NCI-H1417 (cell line): ENCODE measurements around the gene SORBS1.

Source experiments
- DNase-seq, 3 experiments: peaks; one replicate each; lab custom pipeline; 2025; lab: John Stamatoyannopoulos, UW

SORBS1 gene

GRCh38 chr10:95314192-95314918, 246.8 kb downstream of the SORBS1 start:
- DNase-seq = peak in 2 of 3 experiments; percentile 22 to 67

DNA sequence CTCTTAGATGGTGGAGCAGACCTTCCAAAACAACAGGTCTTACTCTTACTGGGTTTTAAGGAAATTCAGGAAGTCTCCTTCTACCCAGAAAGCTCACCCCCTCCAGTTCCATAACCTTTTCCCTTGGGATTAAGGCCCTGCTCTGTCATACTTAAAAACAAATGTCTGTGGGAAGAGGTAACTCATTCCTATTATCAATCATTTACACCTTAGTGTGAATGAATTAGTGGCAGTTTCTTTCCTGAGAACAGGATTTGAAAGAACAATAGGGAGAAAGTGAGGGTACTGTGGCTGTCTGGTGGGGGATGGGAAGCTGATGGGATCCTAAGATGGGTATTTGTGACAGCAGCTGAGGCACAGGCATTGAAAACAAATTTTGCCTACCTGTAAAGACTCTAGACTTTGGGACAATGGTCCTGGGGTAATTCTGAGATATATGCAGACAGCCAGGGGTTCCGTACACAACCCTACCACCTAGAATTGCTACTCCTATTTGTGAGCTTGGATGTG, 248.1 kb downstream of the SORBS1 start:
- no peak for DNase-seq

DNA sequence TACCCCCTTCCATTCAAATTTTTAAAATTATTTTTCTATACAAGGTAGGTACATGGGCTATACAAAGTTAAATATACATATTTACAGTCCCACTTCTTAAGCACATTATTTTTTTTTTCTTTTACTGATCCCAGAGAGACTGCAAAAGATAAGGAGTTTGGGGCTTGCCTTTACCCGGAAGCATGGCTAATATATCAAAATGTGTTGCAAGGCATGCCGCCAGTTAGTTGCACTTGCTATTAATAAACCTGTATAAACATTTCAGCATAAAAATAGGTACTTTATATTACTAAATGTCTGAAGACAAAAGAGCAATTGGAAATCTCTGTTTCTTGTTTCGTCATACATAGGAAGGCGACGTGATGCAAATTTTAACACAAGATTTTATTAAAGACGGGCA, 248.9 kb downstream of the SORBS1 start:
- no peak for DNase-seq

GRCh38 chr10:95309958-95310357, 251.2 kb downstream of the SORBS1 start:
- DNase-seq = no peak

GRCh38 chr10:95308389-95309302, 252.5 kb downstream of the SORBS1 start:
- DNase-seq = no peak

GRCh38 chr10:95306851-95307250, 254.3 kb downstream of the SORBS1 start:
- no peak for DNase-seq

- DNase-seq = no peak
Observed at GRCh38 chr10:95306318-95306650, 254.9 kb downstream of the SORBS1 start.

DNA sequence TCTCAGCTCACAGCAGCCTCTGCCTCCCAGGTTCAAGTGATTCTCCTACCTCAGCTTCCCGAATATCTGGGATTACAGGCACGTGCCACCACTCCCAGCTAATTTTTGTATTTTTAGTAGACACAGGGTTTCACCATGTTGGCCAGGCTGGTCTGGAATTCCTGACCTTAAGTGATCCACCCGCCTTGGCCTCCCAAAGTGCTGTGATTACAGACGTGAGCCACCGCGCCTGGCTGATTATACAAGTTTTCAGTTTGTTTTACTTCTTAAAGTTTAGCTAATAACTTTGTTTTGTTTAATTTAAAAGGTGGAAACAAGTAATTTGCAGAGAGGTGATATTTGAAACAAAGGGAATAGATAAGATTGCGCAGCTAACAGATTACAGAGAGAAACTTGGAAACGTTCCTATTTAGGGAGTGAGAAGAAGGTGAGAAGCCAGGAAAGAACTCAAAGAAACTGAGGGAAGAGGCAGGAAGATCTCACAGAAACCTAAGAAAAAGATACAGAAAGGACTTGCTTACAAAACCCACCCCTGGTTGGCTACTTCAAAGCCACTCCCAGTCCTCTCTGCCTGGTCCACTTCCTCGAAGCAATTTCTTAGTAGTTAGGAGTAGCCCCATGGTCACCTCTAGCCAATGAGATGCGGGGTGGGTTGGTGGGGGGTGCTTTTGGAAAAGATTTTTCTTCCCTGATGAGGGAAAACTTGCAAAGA, 255.4 kb downstream of the SORBS1 start:
- no peak for DNase-seq

DNA sequence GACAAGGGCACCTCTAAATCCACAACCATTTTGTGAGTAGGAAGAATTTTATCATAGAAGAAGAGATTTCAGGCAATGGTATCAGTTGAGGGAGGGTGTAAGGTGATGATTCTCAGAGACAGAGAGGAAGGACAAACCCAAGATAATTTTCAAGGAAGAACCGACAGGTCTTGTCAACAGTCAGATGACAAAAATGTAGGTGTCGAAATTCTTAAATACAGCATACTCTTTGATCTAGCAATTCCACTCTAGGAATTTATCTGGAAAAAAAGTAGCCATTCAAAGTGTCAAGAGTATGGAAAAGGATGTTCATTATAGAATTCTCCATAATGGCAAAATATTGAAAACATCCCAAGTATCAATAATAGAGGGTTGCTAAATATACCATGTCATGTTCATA, 256.2 kb downstream of the SORBS1 start:
- no peak for DNase-seq

- DNase-seq = no peak
Observed at GRCh38 chr10:95304463-95304862, 256.7 kb downstream of the SORBS1 start.

GRCh38 chr10:95303950-95304349, 257.2 kb downstream of the SORBS1 start:
- DNase-seq = no peak

- DNase-seq = no peak
Observed at GRCh38 chr10:95303535-95303934, 257.6 kb downstream of the SORBS1 start.

DNA sequence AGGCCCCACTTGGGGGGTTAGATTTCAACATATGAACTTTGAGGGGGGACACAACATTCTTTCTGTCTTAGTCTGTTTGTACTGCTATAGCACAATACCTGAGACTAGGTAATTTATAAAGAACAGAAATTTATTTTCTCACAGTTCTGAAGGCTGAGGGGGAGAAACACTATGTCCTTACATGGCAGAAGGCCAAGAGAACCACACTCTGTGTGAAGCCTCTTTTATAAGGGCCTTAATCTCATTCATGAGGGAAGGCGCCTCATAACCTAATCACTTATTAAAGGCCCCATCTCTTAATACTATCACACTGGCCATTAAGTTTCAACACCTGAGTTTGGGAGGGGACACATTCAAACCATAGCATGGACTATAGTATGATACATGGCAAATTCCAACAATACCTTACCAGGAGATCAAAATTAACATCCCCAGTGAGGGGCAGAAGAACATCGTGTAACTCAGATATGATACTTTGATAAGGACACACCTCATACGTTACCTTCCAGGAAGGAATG, 261.1 kb downstream of the SORBS1 start:
- no peak for DNase-seq

DNA sequence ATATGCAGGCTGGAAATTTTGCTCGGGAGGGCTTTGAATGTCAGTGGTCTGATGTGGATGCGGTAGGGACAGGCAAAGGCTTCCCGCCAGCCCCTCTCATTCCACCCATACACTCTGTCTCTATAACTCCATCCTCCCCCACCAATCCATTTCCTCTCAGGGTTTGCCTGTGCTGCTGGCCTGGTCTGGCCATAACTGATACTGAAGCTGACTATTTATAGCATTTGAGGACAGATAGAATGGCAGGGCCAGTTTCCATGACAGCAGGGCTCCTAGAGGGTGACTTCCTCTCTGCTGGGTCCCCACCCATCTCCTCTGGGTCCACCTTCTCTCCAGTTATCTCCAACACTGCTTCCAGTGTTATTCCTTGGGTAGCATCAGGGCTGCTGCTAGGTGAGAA, 263.8 kb downstream of the SORBS1 start:
- DNase-seq = peak in 1 of 3 experiments; percentile 8

DNA sequence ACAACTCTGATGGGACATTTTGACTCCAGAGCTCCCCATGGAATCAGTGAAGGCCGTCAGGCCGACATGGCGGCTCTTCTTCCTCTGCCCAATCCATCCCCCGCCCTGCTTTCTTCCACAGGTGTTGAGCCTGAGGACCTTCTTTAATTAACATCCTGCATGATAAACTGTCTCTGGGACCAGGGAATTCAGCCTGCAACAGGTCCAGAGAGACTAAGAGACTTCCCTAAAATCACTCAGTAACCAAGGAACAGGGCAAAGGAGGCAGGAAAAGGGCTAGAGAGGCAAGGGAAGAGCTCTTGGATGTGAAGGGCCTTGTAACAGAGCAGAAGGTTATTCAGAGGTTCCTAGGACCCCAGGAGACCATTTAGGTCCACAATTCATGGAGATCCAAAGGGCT, 264.4 kb downstream of the SORBS1 start:
- no peak for DNase-seq

DNA sequence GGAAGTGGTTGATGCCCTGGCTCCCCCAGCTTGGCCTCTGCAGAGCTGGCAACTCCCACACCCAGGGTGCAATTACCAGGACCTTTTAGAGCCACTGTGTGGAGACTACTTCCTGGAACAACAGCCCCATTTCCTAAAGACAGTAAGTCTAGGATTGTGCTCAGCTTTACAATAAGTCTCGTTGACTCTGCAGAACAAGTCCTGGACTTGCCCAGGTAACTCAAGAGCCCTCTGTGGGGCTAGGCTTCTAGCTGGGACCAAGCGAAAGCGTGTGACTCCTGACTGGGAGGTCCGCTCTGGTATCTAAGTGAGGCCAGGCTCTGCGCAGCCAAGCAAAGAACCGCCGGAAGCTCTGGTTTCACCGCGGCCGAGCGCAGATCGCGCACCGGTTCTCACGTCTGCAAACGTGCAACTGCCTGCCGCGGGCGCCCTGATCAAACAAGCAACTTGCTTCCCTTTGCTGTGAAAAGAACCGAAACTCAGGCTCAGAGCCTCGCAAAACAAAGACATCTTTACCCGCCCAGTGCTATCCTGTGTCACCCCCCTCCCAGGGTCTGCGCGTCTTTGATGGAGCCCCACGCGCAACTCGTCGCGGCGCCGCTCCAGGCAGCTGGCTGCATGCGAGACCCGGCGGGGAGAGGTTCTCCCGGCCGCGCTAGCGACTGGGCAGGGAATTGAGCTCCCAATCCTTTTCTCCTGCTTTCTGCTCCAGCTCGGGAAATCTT, 266.0 kb downstream of the SORBS1 start:
- peak; percentile 59 to 74 (median 71) for DNase-seq

DNA sequence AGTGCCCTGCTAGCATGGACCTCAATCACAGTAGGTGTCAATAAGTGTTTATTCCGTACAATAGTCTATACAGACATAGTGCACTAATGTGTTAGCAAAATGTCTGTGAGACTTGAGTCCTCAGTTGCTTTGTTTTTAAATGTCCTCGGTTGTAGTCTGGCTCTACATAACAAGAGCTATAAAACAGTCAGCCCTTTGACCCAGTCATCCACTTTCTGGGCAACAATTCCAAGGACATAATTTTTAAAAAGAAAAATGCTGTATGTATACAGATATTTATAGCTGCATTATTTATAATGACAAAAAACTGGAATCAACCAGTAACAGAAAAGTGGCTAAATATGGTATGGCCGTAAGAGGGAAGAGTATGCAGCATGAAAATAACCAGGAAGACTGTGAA, 267.5 kb downstream of the SORBS1 start:
- DNase-seq = no peak

- DNase-seq = no peak
Observed at GRCh38 chr10:95291365-95292039, 269.7 kb downstream of the SORBS1 start.

DNA sequence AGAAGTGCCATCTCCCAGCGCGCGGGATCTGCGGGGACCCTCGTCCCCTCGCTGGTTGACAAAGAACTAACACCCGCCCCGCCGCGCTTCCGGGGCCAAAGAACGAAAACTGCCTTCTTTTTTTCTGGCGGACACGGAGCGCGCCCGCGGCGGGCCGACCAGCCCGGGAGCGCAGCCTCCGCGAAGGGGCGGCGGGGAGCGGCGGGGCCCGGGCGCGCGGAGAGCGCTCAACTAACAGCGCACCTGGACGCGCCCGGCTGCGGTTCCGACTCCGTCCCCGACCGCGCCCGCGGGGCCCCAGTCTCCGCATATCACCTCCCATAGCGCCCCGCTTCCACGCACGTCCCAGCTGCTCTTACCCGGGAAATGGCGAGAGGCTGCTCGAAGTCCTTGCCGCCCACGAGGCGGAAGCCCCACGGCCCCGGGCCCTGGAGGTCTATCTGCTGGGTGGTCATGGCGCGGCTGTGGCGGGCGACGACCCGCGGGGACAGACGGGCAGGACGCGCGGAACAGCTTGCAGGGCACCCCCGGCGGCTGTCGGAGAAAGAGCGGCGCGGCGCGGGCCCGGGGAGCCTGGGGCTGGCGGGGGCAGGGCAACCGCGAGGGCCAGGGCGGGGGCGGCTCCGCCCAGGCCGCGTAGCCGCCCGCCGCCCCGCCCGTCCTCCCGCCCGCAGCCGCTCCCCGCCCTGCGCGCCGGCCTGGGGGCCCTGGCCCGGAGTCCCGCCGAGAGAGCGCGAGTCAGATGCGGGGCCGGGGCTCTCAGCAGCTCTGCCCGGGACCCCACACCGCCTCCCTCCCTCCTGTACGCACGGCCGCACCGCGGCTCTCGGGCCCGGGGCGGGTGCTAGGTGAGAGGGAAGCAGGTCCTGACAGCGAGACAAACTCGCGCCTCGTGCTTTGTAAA, 270.5 kb downstream of the SORBS1 start, which contains the start of gene PDLIM1:
TSS of gene PDLIM1 (minus strand) at position 543 of the 904 bp plus-strand sequence. CDS start at position 455, 88 bp downstream.
- DNase-seq = peak; percentile 20 to 40 (median 30)
